HG02798 (cell line): Measurements from ENCODE around the gene CBLB.
"Not testable (repeated sequence)": the region's sequence is repeated elsewhere in the genome, so short reads cannot be mapped to it uniquely, and the experiment has no call there.

ENCODE experiments used
- ATAC-seq: cut with Tn5 transposase; IDR thresholded peaks from one replicate; pipeline ENCODE4 v1.9.1; 2021; ENCODE audit warnings: mild to moderate bottlenecking; ENCODE audit not compliant: unreplicated experiment, poor library complexity

Gene CBLB

DNA sequence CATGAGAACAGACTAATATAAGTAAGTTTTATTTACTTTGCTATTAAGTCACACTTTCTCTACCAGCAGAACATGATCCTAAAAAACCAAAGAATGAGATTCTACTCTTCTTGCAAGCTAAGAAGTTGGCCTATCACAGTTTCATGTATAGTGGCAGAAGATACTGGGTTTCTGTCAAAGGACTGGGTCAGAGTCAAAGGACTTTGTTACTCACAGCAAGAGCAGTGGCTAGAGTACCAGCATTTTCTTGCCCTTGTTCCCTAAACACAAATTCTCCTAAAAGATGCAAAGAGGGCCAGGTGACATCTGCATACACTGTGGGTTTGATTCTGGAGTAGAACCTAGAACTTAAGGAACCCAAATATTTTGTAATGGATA, 105.2 kb downstream of the CBLB start:
- no peak for ATAC-seq

DNA sequence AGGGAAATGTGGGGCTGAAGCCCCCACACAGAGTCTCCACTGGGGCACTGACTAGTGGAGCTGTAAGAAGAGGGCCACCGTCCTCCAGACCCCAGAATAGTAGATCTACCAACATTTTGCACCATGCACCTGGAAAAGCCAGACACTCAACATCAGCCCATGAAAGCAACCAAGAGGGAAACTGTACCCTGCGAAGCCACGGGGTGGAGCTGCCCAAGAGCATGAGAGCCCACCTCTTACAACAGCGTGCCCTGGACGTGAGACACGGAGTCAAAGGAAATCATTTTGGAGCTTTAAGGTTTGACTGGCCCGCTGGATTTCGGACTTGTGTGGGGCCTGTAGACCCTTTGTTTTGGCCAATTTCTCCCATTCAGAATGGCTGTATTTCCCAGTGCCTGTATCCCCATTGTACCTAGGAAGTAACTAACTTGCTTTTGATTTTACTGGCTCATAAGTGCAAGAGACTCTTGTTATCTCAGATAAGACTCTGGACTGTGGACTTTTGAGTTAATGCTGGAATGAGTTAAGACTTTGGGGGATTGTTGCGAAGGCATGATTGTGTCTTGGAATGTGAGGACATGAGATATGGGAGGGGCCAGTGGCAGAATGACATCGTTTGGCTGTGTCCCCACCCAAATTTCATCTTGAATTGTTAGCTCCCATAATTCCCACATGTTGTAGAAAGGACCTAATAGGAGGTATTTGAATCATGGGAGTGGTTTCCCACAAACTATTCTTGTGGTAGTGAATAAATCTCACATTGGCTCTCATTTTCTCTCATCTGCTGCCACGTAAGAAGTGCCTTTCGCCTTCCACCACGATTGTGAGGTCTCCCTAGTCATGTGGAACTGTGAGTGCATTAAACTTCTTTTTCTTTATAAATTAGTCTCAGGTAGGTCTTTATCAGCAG, 105.8 kb downstream of the CBLB start:
- ATAC-seq: no peak

DNA sequence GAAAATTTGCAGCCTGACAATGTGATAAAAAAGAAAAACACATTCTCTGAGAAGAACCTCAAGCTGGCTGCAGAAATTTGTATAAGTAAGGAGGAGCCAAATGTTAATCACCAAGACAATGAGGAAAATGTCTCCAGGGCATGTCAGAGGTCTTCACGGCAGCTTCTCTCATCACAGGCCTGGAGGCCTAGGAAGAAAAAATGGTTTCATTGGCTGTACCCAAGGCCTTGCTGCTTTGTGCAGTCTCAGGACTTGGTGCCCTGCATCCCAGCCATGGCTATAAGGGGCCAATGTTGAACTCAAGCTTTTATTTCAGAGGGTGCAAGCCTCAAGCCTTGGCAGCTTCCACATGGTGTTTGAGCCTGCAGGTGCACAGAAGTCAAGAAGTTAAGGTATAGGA, 106.6 kb downstream of the CBLB start:
- not testable (repeated sequence) for ATAC-seq

DNA sequence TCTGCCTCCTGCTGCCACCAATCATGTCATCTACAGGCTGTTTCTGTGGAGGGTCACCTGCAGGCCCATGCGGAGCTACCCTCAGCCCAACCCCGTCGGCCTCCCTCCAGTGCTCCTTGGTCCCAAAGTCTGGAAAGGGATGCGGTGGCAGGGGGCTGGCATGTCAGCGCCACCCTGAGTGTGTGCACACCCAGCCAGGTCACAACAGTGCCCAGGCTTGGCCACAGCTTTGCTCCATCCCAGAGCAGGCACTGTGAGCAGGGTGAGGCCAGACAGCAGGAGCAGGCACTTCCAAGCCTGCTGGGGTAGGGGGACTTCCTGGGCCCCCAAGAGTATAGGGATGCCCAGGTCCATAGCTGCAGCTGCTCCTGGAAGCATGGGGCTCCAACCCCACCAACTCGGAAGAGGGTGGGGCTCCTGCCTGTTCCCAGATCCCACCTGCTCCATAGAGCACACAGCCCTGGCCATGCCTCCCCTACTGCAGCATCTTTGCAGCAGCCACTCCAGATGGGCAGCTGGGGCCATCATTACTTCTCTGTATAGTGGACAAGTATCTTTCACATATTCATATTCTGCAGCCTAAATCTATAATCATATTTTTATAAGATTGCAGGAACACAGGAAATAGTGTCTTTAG, 109.3 kb downstream of the CBLB start:
- no peak for ATAC-seq

DNA sequence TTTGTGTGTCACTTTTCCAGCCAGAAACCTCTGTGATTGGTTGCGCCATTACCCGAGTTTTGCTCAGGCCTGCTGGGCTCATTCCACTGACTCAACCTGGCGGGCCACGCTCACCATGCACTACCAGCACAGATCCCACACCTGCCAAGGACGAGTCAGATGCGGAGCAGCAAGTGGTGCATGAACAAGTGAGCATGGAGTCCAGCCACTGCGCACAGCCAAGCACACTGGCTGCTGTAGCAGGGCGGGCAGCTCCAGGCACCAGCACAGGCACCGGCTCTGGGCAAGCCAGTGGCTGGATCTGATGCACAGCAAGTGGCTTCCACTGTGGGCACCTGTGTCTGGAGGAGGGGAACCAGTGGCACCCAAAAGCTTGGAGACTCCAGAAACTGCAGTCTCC, 110.4 kb downstream of the CBLB start:
- no peak for ATAC-seq

DNA sequence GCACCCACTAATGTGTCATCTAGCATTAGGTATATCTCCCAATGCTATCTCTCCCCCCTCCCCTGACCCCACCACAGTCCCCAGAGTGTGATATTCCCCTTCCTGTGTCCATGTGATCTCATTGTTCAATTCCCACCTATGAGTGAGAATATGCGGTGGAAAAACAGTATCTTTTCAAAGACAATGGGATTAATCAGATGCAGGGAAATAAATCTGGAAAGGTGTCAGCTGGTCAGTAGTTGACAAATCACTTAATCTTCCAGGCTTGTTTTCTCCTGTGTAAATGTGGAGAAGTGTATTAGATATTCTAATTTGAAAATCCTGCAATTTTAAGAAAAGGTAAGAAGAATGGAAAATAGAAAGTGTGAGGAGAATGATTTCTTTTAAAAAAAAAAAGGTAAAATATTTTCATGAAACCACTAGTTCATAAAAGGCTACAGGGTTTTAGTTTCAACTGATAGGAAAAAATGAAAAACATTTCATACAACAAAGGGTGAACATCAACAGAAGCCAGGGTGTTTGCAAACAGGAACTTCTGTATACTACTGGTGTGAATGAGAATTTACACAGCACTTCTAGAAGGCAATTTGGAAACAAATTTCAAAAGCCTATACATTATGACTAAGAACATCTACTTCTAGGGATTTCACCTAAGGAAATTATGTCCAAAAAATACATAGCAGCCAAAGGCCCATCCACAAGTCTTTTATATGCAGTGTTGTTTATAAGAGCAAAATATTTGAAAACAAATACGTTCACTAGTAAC, 113.5 kb downstream of the CBLB start:
- no peak for ATAC-seq

DNA sequence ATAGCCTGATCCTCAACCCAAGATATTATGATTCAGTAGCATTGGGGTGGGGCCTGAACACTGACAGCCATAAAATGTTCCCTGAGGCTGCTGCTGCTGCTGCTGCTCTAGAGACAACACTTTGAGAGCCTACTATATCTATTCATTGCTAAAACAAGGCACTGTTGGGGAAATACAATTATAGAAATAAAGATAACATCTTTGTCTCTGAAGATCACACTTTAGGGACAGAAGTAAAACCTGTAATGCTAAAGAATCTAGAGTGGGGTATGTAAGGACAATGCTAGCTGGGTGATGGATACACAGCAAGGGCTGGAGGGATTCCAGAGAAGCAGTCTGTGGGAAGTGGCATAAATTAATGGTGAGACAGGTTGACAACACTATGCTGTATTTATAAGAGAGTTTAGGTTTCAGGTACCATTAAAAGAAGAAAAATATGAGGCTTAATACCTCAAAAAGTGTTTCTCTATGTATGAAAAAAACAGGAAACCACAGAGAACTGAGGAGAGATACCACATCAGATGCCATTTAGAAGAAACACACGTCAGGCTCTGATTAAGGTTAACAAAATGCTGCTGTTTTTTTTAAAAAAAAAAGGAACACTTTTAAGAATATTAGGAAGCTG, 115.9 kb downstream of the CBLB start:
- peak; percentile 46 for ATAC-seq

DNA sequence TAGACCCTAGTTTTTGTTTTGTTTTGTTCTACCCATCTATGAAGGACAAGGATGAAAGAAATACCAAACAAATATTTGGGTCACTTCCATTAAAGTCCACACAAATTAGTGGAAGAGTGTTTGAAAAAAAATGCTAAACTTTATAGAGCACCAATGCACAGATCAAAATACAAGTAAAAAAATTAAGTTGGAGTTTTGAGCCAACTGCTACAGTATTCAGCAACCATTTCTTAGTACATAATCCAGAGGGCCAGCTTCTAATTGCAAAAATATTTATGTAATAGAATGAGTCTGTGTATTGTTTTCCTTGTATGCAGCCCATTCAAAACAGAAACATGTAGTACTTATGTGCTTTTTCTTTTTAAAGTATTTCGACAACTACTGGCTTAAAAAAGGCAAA, 121.1 kb downstream of the CBLB start:
- no peak for ATAC-seq

DNA sequence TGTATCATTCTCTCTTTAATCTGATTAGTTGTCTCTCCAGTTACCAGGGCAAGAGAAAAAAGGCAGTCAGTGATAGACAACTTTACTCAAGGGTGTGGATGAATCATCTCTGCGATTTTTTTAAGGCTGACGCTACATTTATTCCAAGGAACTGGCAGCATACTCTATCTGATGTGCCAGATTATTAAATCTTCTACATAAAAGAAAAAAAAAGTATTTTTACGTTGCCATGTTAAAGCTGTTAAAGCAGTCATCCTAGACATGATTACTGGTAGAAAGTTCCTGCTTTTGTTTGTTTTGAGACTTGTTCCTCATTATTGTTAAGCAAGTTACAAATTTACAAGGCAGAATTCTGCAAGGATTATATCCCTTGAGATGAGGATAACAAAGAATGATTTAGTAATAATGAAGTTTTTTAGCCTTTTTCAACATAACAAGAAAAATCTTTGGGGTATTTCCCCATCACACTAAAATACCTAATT, 121.7 kb downstream of the CBLB start:
- ATAC-seq: no peak

DNA sequence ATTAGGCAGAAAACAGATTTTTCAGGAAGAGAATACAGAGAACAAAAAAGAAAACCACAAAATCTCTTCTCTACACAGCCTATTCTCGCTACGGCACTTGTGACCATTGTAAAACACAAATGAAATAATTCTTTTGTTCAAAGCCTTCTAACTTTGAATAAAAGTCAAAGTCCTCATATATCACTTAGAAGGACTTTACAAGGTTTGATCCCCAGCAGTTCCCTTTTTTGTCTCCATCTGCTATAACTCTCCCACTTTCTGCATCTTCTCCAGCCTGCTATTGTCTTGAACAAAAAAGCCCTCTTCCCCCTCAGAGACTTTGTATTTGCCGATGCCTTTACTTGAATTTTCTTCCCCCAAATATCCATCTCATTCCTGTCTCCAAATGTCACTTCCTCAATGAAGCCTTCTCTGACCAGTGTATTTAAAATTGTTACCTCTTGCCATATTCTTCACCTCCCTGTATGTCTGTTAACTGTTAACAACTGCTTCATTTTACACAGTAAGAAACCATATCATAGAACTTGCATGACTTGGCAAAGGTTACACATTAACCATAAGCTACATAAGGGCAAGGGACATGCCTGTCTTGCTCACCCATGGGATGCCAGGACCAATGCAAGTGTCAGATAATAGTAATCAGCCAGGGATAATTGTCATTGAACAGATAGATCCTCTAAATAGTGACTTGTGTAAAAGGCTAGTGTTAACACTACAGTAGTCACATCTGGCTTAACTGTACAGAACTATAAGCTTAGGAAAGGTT, 122.4 kb downstream of the CBLB start:
- no peak for ATAC-seq

DNA sequence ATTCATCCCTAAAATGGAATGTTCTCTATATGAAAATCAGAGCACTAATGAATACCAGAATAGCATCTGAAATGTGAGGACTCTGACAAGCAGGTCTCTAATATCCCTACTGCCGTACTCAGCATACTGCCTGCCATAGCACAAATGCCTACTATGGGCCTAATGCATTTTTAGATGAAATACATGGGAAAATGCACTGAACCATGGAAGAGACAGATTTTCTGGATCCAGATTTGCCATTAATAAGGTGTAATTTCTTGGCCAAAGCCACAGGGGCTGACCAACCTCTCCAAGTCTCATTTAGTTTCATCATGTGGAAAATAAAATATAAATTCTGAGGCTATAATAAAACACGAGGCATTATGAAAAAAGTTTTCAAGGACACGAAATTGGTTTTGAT, 123.8 kb downstream of the CBLB start:
- no peak for ATAC-seq

DNA sequence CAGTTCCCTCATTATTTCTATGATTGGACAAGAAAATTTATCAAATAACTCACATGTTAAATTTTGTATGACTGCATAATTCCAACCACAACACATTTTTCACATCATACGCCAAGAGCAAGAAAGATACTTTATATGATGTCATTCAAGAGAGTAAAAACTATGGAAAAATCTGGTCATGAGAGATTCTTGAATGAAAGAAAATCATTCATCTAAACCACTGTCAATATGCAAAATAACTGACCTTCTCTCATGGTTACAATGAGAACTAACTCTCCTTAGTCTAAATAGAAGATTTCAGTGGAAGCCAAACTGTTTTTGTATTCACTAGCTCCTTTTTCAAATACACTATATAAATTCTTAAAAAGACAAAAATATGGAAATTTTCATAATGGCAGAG, 124.6 kb downstream of the CBLB start:
- no peak for ATAC-seq

DNA sequence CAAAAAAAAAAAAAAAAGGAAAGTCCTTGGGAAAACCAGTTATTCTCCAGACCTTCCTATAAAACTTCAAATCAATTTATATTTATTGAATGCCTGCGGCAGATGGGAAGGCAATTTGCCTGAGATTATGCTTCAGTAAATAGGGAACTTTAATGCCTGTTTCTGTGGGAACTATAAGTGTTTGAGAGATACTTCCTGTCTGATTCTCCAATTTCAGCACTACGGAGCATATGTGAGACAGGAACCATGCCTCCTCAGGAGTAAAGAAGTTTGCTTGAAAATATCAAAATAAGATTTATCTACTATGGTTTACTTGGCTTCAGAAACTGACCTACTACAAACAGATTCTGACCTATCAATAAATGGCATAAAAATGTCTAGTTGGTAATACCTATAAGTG, 135.5 kb downstream of the CBLB start:
- ATAC-seq: no peak

DNA sequence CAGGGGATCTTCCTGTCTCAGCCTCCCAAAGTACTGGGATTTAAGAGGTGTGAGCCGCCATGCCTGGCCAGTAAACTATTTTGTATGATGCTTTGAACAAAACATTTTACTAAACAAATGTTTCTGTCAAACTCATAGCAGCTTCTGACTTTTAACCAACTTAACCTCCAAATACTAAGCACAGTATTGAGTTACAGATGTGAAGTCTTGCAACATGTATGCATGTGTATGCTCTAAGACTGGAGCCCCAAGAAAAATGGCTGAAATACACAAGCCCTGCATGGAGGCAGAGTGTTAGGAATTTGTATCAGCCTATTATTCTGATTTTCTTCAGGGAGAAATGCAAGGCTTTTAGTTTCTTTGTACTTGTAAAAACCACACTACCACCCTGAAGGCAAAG, 137.1 kb downstream of the CBLB start:
- ATAC-seq: no peak

DNA sequence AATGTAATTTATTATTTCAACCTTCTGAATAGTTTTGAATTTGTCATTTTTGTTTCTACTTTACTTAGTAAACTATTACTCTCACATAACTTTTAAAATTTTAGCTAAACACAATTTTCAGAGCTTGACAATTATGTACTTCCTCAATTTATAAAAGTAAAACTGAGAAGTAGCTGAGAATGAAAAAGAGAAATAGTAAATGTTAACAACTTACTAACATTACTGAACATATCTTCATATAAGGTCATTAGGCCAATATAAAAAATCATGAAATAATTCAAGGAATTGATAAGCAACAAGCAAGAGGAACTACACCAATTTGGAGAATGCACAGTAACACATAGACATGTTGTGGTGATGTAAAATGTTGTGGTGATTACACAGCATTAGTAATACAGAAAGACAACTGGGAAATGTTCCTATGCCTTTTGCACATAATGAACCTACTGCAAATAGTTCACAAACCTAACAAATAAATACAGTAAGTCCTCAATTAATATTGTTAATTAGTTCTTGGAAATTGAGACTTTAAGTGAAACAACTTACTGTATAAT, 137.9 kb downstream of the CBLB start:
- ATAC-seq: no peak

DNA sequence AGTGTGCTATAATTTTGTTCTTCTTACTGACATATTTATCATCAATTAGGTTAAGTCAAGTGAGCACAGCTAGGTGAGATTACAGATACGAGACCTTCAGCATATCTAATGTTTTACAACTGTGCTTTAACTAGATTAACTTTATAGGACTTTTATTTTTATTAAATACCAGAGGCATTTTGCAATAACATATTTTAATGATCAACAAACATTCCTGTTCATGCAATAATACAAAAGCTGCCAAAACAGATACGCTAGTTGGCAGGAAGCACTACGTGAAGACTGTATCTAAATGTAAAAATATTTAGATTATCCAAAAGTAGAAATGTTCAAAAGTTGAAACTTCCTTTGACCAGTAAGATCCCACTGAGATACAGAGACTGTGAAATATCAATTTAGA, 139.1 kb downstream of the CBLB start:
- ATAC-seq: no peak

DNA sequence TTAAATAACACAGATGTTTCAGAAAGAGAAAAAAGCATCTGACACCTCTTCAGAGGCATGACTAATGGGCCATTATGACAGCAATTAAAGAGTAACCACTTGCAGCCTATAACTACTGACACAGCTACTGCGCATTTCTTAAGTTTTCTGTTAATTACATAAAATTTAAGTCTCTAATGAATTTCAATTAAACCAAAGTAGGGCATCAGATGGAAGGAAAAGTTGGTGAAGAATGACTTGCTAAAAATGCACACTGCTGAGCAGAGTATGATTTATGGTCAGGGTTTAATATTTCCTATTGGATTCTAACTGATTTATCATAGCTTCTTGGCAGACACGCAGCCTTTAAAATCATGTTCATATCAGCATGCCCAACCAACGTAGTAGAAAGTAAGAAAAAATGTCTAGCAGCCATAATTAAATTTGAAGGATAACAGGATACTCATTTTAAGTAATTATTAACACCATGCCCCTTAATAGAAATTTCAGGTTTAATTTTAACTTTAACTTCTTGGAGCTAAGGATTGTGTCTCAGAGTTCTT, 140.0 kb downstream of the CBLB start:
- no peak for ATAC-seq

DNA sequence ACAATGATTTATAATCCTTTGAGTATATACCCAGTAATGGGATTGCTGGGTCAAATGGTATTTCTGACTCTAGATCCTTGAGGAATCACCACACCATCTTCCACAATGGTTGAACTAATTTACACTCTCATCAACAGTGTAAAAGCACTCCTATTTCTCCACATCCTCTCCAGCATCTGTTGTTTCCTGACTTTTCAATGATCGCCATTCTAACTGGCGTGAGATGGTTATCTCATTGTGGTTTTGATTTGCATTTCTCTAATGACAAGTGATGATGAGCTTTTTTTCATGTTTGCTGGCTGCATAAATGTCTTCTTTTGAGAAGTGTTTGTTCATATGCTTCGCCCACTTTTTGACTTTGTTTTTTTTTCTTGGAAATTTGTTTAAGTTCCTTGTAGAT, 141.8 kb downstream of the CBLB start:
- ATAC-seq: not testable (repeated sequence)

DNA sequence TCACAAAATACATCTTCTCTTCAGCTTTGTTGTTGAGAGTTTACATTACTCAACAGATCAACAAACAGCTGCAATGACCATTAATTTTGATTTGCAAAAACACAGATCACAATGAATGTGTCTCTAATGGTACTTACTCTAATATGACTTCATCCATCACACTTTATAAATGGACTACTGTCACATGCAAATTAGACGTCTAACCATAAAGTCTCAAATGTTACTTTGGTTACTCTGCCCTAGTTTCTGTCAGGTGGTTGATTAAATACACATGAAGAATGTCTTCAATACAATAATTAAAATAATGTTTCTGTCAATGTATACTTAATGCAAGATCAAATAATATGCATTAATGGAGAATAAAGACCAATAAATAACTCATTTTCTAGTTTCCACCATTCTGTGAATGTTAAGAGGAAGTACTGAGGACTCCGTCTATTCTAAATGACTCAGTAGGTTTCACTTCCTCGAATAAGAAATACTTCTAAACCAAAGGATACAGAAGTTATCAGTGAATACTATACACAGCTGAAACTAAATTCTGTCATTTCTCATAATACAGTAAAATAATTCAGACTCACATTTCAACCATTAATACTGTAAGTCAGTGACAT, 145.8 kb downstream of the CBLB start:
- ATAC-seq: peak; percentile 100
